Measurements from ENCODE around the gene MFAP2.
"Not testable (repeated sequence)": the region's sequence is repeated elsewhere in the genome, so short reads cannot be mapped to it uniquely, and the experiment has no call there.

GRCh38 chr1:16964169-16964568, 16.3 kb downstream of the MFAP2 start:
- not testable (repeated sequence) for TF ChIP-seq CTCF, POLR2A (IDR thresholded peaks at IDR 0.05)
